ENCODE measurements around the gene MCU.

- TF ChIP-seq CTCF (IDR thresholded peaks at IDR 0.05): no peak
- no peak for TF ChIP-seq POLR2A (IDR thresholded peaks at IDR 0.05)
- TF ChIP-seq POLR2AphosphoS5 (IDR thresholded peaks at IDR 0.05; ENCODE audit: insufficient read depth in 1 of 2, low read depth in 1 of 2): no peak
Measured at GRCh38 chr10:72648301-72648700, 43.6 kb upstream of the MCU start.
